Lung (tissue), 12 donors: ENCODE data around the gene SMIM33. TPM values are rescaled to one million over a fixed set of nuclear protein-coding genes. Genes with fewer than 3 reads are reported as not detected.
"Not testable (repeated sequence)": the region's sequence is repeated elsewhere in the genome, so short reads cannot be mapped to it uniquely, and the experiment has no call there.

ENCODE experiments used
- ATAC-seq: fragments of 200-7000 bp; cut with Tn5 transposase; one replicate; pipeline ENCODE4 v1.9.1; 2020; ENCODE audit warnings: moderate number of reproducible peaks; ENCODE audit not compliant: insufficient read depth, low FRiP score
- DNase-seq, 3 donors: peaks; one replicate each; pipeline ENCODE4 v3.0.0-alpha.2; 2013 to 2017
- H3K27ac ChIP-seq, 2 donors: one replicate each; pipeline ENCODE4 v1.5.1; 2013; ENCODE audit warnings: mild to moderate bottlenecking in 2 of 2, moderate library complexity in 2 of 2, control low read depth in 1 of 2, inconsistent platforms in 1 of 2, low read depth in 1 of 2, low read length in 1 of 2
- H3K27me3 ChIP-seq, 3 donors: one replicate each; pipeline ENCODE4 v1.5.1; 2013; ENCODE audit warnings: low read length in 2 of 3; ENCODE audit not compliant: control insufficient read depth in 3 of 3, insufficient read depth in 3 of 3
- H3K36me3 ChIP-seq, 4 donors: one replicate each; pipeline ENCODE4 v1.5.1; 2013; ENCODE audit warnings: low read length in 4 of 4, mild to moderate bottlenecking in 1 of 4, moderate library complexity in 1 of 4; ENCODE audit not compliant: control insufficient read depth in 4 of 4, insufficient read depth in 4 of 4
- H3K4me1 ChIP-seq, 5 donors: one replicate each; pipeline ENCODE4 v1.5.1; 2013; ENCODE audit warnings: low read length in 5 of 5, mild to moderate bottlenecking in 2 of 5, moderate library complexity in 1 of 5; ENCODE audit not compliant: control insufficient read depth in 5 of 5, insufficient read depth in 5 of 5
- H3K4me3 ChIP-seq: one replicate; pipeline ENCODE4 v1.5.1; 2013; ENCODE audit warnings: mild to moderate bottlenecking, control low read depth, moderate library complexity
- H3K9ac ChIP-seq, 2 donors: one replicate each; pipeline ENCODE4 v1.5.1; 2013; ENCODE audit warnings: low read length in 2 of 2, control low read depth in 1 of 2; ENCODE audit not compliant: insufficient read depth in 1 of 2
- H3K9me3 ChIP-seq, 4 donors: one replicate each; pipeline ENCODE4 v1.5.1; 2013; ENCODE audit warnings: low read length in 3 of 4, mild to moderate bottlenecking in 1 of 4, moderate library complexity in 1 of 4; ENCODE audit not compliant: control insufficient read depth in 4 of 4, insufficient read depth in 3 of 4
- CTCF ChIP-seq: IDR thresholded peaks from 2 replicates; pipeline ENCODE4 v1.5.1; 2012; ENCODE audit warnings: mild to moderate bottlenecking; ENCODE audit errors: control extremely low read depth, extremely low read depth
- WGBS, 2 donors: extraction: QIAGEN DNeasy Blood & Tissue Kit; methylation state at CpG; one replicate each; pipeline ENCODE4 v1.1.7; 2013; 5-methylcytosine and 5-hydroxymethylcytosine counted together
- polyA plus RNA-seq, 2 donors: library from polyadenylated mRNA; stranded (reverse); fragments of 200-250 nt; gene quantifications; one replicate each; pipeline ENCODE4 v1.2.1, GENCODE V29; 2013
- total RNA-seq, 2 donors: library from RNA; depleted of rRNA in 1 of 2; stranded (reverse); fragments of >200 nt in 1 of 2; gene quantifications; one replicate each; pipeline ENCODE4 v1.2.1, GENCODE V29; 2014 to 2021
- donor health status: control.
- donor health status: control.
- donor health status: Bipolar disorder and iron deficiency.
- donor health status: healthy.
- donor health status: DM: yes; HTN: yes; CAD: no.

Gene SMIM33
- total and polyA plus RNA-seq, 4 donors: 0.17 TPM; not detected in 3

- Histone ChIP-seq H3K27ac (no peak overlapping the region), H3K36me3 (peaks cover 2 to 10% (median 4%) of the 10 kb centered on the region in 4 donors), H3K9ac (no peak overlapping the region), H3K4me1 (peaks cover 0 to 13% (median 0%) of the 10 kb centered on the region in 5 donors), H3K4me3 (no peak overlapping the region), H3K27me3 (no peaks in the 10 kb centered on the region), H3K9me3 (no peaks in the 10 kb centered on the region)
- no peak for DNase-seq
- TF ChIP-seq CTCF: no peak
- 97 to 100% methylated on average over 3 of the region's 3 CpGs for WGBS, 2 donors
- no peak for ATAC-seq
Observed at GRCh38 chr5:139435676-139436075, 35.1 kb upstream of the SMIM33 start.

- 37 to 40% methylated on average over 8 of the region's 8 CpGs for WGBS, 2 donors
- Histone ChIP-seq H3K27me3 (no peaks in the 10 kb centered on the region), H3K36me3 (peaks cover 0 to 6% (median 3%) of the 10 kb centered on the region in 4 donors), H3K4me3 (no peak overlapping the region), H3K9me3 (no peaks in the 10 kb centered on the region), H3K4me1 (peaks cover 0 to 13% (median 0%) of the 10 kb centered on the region in 5 donors), H3K9ac (peak overlapping the region in 1 of 2 donors; percentile 77), H3K27ac (no peak overlapping the region)
- ATAC-seq (no peak), DNase-seq (peak in 1 of 3 donors; percentile 21)
- no peak for TF ChIP-seq CTCF
Observed at GRCh38 chr5:139438707-139439012, 32.1 kb upstream of the SMIM33 start.

- peak within 1 kb of the TSS; percentile 57 for H3K4me3 ChIP-seq
Observed at GRCh38 chr5:139439013-139439903, 31.5 kb upstream of the SMIM33 start, which contains the start of gene DNAJC18. Gene DNAJC18 (minus strand): TSS chr5:139439525. CDS start chr5:139439445, 80 bp downstream.

GRCh38 chr5:139440416-139440815 is 30.4 kb upstream of the SMIM33 start:
- not testable (repeated sequence) for DNase-seq, H3K9me3 ChIP-seq, H3K36me3 ChIP-seq, H3K9ac ChIP-seq, H3K27me3 ChIP-seq, H3K4me3 ChIP-seq, H3K27ac ChIP-seq, ATAC-seq
- peaks cover 0 to 13% (median 0%) of the 10 kb centered on the region in 5 donors for H3K4me1 ChIP-seq
- WGBS, 2 donors: 97 to 98% methylated on average over 17 of the region's 17 CpGs

More at GRCh38 chr5:139439013-139439903, 31.5 kb upstream of the SMIM33 start, which contains the start of gene DNAJC18:
- Histone ChIP-seq H3K9me3 (no peaks in the 10 kb centered on the region), H3K9ac (peak within 1 kb of the TSS; percentile 89 to 97), H3K36me3 (peaks cover 0 to 6% (median 2%) of the 10 kb centered on the region in 4 donors), H3K4me1 (peaks cover 0 to 13% (median 0%) of the 10 kb centered on the region in 5 donors), H3K27me3 (no peaks in the 10 kb centered on the region), H3K27ac (peak within 1 kb of the TSS; percentile 91)
- DNase-seq (peak; percentile 95 to 97 (median 95)), ATAC-seq (peak; percentile 96)
- WGBS, 2 donors: 4 to 6% methylated on average over 44 to 49 of the region's 49 CpGs
- no peak for TF ChIP-seq CTCF
